ENCODE data around the gene SAFB.
"Not testable (repeated sequence)": the region's sequence is repeated elsewhere in the genome, so short reads cannot be mapped to it uniquely, and the experiment has no call there.

Gene SAFB

GRCh38 chr19:5684694-5685430, 62.0 kb downstream of the SAFB start:
- DNase-seq (ENCODE audit: low read depth, low spot score): no peak

GRCh38 chr19:5686326-5686646, 63.4 kb downstream of the SAFB start:
- no peak for DNase-seq (ENCODE audit: low read depth, low spot score)

GRCh38 chr19:5686647-5687359, 63.9 kb downstream of the SAFB start:
- peak; percentile 90 for DNase-seq (ENCODE audit: low read depth, low spot score)

GRCh38 chr19:5687360-5688198, 64.7 kb downstream of the SAFB start:
- DNase-seq (ENCODE audit: low read depth, low spot score): no peak

- not testable (repeated sequence) for DNase-seq (ENCODE audit: low read depth, low spot score)
These were observed 65.5 kb downstream of the SAFB start for GRCh38 chr19:5688262-5688881.

- DNase-seq (ENCODE audit: low read depth, low spot score): peak; percentile 97
These were observed 67.5 kb downstream of the SAFB start, which contains the start of gene RPL36 for GRCh38 chr19:5690125-5690954. RPL36 (plus strand) TSS chr19:5690295; CDS start chr19:5690508, 213 bp downstream.

GRCh38 chr19:5690955-5691821, 68.3 kb downstream of the SAFB start:
- peak; percentile 26 for DNase-seq (ENCODE audit: low read depth, low spot score)

- DNase-seq (ENCODE audit: low read depth, low spot score): no peak
These were observed 69.2 kb downstream of the SAFB start for GRCh38 chr19:5691822-5692722.

- no peak for DNase-seq (ENCODE audit: low read depth, low spot score)
These were observed 69.9 kb downstream of the SAFB start for GRCh38 chr19:5692723-5693194.

GRCh38 chr19:5693195-5694166, 70.6 kb downstream of the SAFB start:
- DNase-seq (ENCODE audit: low read depth, low spot score): no peak

- DNase-seq (ENCODE audit: low read depth, low spot score): no peak
These were observed 71.5 kb downstream of the SAFB start for GRCh38 chr19:5694167-5694955.

GRCh38 chr19:5694956-5695648, 72.2 kb downstream of the SAFB start:
- no peak for DNase-seq (ENCODE audit: low read depth, low spot score)

- DNase-seq (ENCODE audit: low read depth, low spot score): no peak
These were observed 72.8 kb downstream of the SAFB start for GRCh38 chr19:5695649-5696195.

- DNase-seq (ENCODE audit: low read depth, low spot score): no peak
These were observed 73.5 kb downstream of the SAFB start for GRCh38 chr19:5696196-5697021.

Measured in activated CD4-positive, CD25-positive, alpha-beta regulatory T cell treated with anti-CD3 and anti-CD28 coated beads, Interleukin-2, amount 50 U/mL, for 16 hours (primary cell).